ENCODE data around the gene ELF1. TPM values are rescaled to one million over a fixed set of nuclear protein-coding genes. Genes with fewer than 3 reads are reported as not detected.

ELF1 gene
- total and polyA plus RNA-seq, 10 of the 15 experiments (the other 5 are each of a cell fraction or from before 2014, with no cell fraction given): 43.3 to 97.6 (median 55.7) TPM

DNA sequence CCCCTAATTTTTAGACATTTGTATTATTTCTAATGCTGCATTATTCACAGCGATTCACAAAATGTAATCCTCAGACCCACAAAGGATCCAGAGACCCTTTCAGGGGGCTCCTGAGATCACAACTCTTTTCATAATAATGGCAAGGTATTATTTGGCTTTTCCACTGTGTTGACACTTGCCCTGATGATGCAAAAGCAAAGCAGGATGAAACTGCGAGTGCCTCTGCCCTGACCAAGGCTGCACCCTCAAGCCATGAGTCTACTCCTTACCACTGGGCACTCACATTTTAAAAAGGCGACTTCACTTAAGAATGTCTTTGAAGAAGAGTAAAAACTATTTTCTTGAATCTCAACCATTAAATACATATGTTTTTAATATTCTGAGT, 11.4 kb downstream of the ELF1 start:
- no peak for DNase-seq (ENCODE audit: low read depth, low spot score)
- TSS peak; percentile 12 for BruUV-seq (replicated peaks)
- Histone ChIP-seq H3K4me2 (ENCODE audit: control insufficient read depth, insufficient read depth) (peak overlapping the region; percentile 94), H3K79me2 (ENCODE audit: control insufficient read depth, insufficient read depth, low read length) (peaks cover 100% of the 10 kb centered on the region), H3K4me1 (ENCODE audit: control insufficient read depth, insufficient read depth, low read length) (peaks cover 67% of the 10 kb centered on the region), H4K20me1 (ENCODE audit: control insufficient read depth, insufficient read depth) (no peaks in the 10 kb centered on the region), H3K9me3 (replicated peaks; ENCODE audit: control insufficient read depth, insufficient read depth, low read length) (no peaks in the 10 kb centered on the region), H3K27ac (ENCODE audit: control insufficient read depth, insufficient read depth) (peak overlapping the region; percentile 78), H3K4me3 (peak overlapping the region; percentile 45; the same call in 1 of the 2 replicates), H3K9ac (ENCODE audit: control insufficient read depth, insufficient read depth, low read length) (peak overlapping the region; percentile 56), H3K27me3 (replicated peaks in 1 of 2; ENCODE audit: control insufficient read depth in 2 of 2, insufficient read depth in 2 of 2, low read length in 1 of 2) (no peaks in the 10 kb centered on the region), H2AFZ (ENCODE audit: control insufficient read depth, low read depth, low read length) (no peak overlapping the region), H3K36me3 (ENCODE audit: control insufficient read depth in 2 of 2, insufficient read depth in 2 of 2, low read length in 1 of 2) (peaks cover 0 to 8% of the 10 kb centered on the region in 2 experiments; a peak in 1 of 4 replicates)
- ChIA-PET CTCF (interaction anchor here (2.3 to 7.5 kb wide), 5 partner anchors 15 to 47 kb away, joined by 8 to 55 read pairs (median 14); no protein-coding TSS in a partner anchor), RAD21 (ENCODE audit: unreplicated experiment) (interaction anchor here (1.3 to 5.9 kb wide), 8 partner anchors 9 to 47 kb away, joined by 3 to 55 read pairs (median 12); partner anchors contain the start of gene ELF1), POLR2A (interaction anchor here (1.2 to 2.5 kb wide), 2 partner anchors 11 to 16 kb away, joined by 4 to 18 read pairs; partner anchors contain the start of gene ELF1), SMC1A (ENCODE audit: uncharacterized antibody, unreplicated experiment) (interaction anchor here (1.2 to 18.2 kb wide), 5 partner anchors 7 to 47 kb away, joined by 7 to 308 read pairs (median 35); partner anchors contain the start of gene ELF1)
- TF ChIP-seq MLLT1 (IDR thresholded peaks at IDR 0.05) (no peak), PML (IDR thresholded peaks at IDR 0.05; ENCODE audit: low read length) (no peak), HDAC2 (IDR thresholded peaks at IDR 0.05) (no peak), ATF3 (IDR thresholded peaks at IDR 0.05; ENCODE audit: borderline replicate concordance, extremely low read depth, low read depth, low read length) (no peak), CREM (IDR thresholded peaks at IDR 0.05; ENCODE audit: low read depth) (no peak), ASH2L (IDR thresholded peaks at IDR 0.05; ENCODE audit: borderline replicate concordance, low read depth) (no peak), POLR2A (IDR thresholded peaks at IDR 0.05; ENCODE audit: low read depth, low read length) (no peak), RB1 (IDR thresholded peaks at IDR 0.05; ENCODE audit: borderline replicate concordance) (no peak), SUPT20H (IDR thresholded peaks at IDR 0.05; ENCODE audit: borderline replicate concordance, control insufficient read depth, low read depth, low read length) (no peak), NRF1 (conservative IDR thresholded peaks at IDR 0.05; ENCODE audit: low read depth, low read length) (no peak), SRF (IDR thresholded peaks at IDR 0.05; ENCODE audit: low read depth in 2 of 2, low read length in 2 of 2) (no peak), RUNX3 (IDR thresholded peaks at IDR 0.05; ENCODE audit: low read length) (no peak), NR2F1 (conservative IDR thresholded peaks at IDR 0.05) (no peak), TARDBP (IDR thresholded peaks at IDR 0.05; ENCODE audit: borderline replicate concordance) (no peak)
- TF ChIP-seq, protein P1, sequence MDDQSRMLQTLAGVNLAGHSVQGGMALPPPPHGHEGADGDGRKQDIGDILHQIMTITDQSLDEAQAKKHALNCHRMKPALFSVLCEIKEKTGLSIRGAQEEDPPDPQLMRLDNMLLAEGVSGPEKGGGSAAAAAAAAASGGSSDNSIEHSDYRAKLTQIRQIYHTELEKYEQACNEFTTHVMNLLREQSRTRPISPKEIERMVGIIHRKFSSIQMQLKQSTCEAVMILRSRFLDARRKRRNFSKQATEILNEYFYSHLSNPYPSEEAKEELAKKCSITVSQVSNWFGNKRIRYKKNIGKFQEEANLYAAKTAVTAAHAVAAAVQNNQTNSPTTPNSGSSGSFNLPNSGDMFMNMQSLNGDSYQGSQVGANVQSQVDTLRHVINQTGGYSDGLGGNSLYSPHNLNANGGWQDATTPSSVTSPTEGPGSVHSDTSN (IDR thresholded peaks at IDR 0.05; ENCODE audit: insufficient replicate concordance, low read depth, low read length): no peak
- in situ Hi-C loops (cut with MboI) (no loop called here), intact Hi-C loops (cut with micrococcal nuclease; ENCODE audit: unreplicated experiment) (no loop called here)
- FAIRE-seq: no peak
- WGBS (ENCODE audit: insufficient coverage, insufficient replicate concordance, low lambda C conversion rate, missing lambda C conversion rate): 0% methylated on average over 3 of the region's 3 CpGs
- peak; percentile 51 for ATAC-seq
